Liver (tissue), 9 donors: Measurements from ENCODE around the gene CKM. TPM values are rescaled to one million over a fixed set of nuclear protein-coding genes. Genes with fewer than 3 reads are reported as not detected.

Experiments
- DNase-seq: peaks from one replicate; pipeline ENCODE4 v3.0.0-alpha.2; 2017; ENCODE audit warnings: low spot score
- H3K27ac ChIP-seq, 2 donors: one replicate each; pipeline ENCODE4 v1.7.0; 2013; ENCODE audit warnings: inconsistent platforms in 2 of 2, low read length in 2 of 2, control low read depth in 1 of 2, low read depth in 1 of 2, mild to moderate bottlenecking in 1 of 2
- H3K27me3 ChIP-seq, 4 donors: one replicate each; pipeline versions ENCODE4 v1.6.1 to v1.7.0; 2013; ENCODE audit warnings: low read length in 3 of 4, inconsistent platforms in 1 of 4, mild to moderate bottlenecking in 1 of 4, moderate library complexity in 1 of 4; ENCODE audit not compliant: control insufficient read depth in 4 of 4, insufficient read depth in 4 of 4
- H3K36me3 ChIP-seq, 4 donors: one replicate each; pipeline versions ENCODE4 v1.6.1 to v1.7.0; 2013; ENCODE audit warnings: low read length in 3 of 4, mild to moderate bottlenecking in 3 of 4, low read depth in 1 of 4, moderate library complexity in 1 of 4; ENCODE audit not compliant: control insufficient read depth in 4 of 4, insufficient read depth in 3 of 4
- H3K4me1 ChIP-seq, 4 donors: one replicate each; pipeline versions ENCODE4 v1.6.1 to v1.7.0; 2013; ENCODE audit warnings: low read length in 3 of 4, mild to moderate bottlenecking in 3 of 4, moderate library complexity in 1 of 4; ENCODE audit not compliant: control insufficient read depth in 4 of 4, insufficient read depth in 4 of 4
- H3K4me3 ChIP-seq, 3 donors: one replicate each; pipeline versions ENCODE4 v1.6.1 to v1.7.0; 2013; ENCODE audit warnings: low read length in 3 of 3, control low read depth in 1 of 3, low read depth in 1 of 3, mild to moderate bottlenecking in 1 of 3
- H3K9ac ChIP-seq, 2 donors: one replicate each; pipeline ENCODE4 v1.7.0; 2013; ENCODE audit warnings: low read length in 2 of 2, mild to moderate bottlenecking in 2 of 2, moderate library complexity in 2 of 2, control low read depth in 1 of 2, low read depth in 1 of 2
- H3K9me3 ChIP-seq, 4 donors: one replicate each; pipeline versions ENCODE4 v1.6.1 to v1.7.0; 2013; ENCODE audit warnings: low read length in 3 of 4; ENCODE audit not compliant: control insufficient read depth in 4 of 4
- FOXA1 ChIP-seq: IDR thresholded peaks from 2 replicates; pipeline ENCODE4 v1.6.1; 2016; ENCODE audit warnings: antibody characterized with exemption
- FOXA2 ChIP-seq: IDR thresholded peaks from 2 replicates; pipeline ENCODE4 v1.6.1; 2016; ENCODE audit warnings: antibody characterized with exemption
- GABPA ChIP-seq, 2 donors: IDR thresholded peaks in 1 of 2; conservative IDR thresholded peaks in 1 of 2; 2 replicates each; pipeline ENCODE4 v1.6.1; 2016; ENCODE audit warnings: antibody characterized with exemption in 2 of 2, mild to moderate bottlenecking in 1 of 2, moderate library complexity in 1 of 2
- HNF4A ChIP-seq, 2 donors: conservative IDR thresholded peaks; 2 replicates each; pipeline ENCODE4 v1.6.1; 2016; ENCODE audit warnings: antibody characterized with exemption in 2 of 2, mild to moderate bottlenecking in 2 of 2
- HNF4G ChIP-seq: IDR thresholded peaks from 2 replicates; pipeline ENCODE4 v1.6.1; 2016; ENCODE audit warnings: antibody characterized with exemption
- JUND ChIP-seq, 2 donors: IDR thresholded peaks; 2 replicates each; pipeline ENCODE4 v1.6.1; 2016; ENCODE audit warnings: antibody characterized with exemption in 2 of 2
- MAX ChIP-seq: IDR thresholded peaks from 2 replicates; pipeline ENCODE4 v1.6.1; 2016; ENCODE audit warnings: antibody characterized with exemption
- RAD21 ChIP-seq, 2 donors: IDR thresholded peaks; 2 replicates each; pipeline ENCODE4 v1.6.1; 2016; ENCODE audit warnings: antibody characterized with exemption in 2 of 2, mild to moderate bottlenecking in 2 of 2
- RXRA ChIP-seq, 2 donors: IDR thresholded peaks; 2 replicates each; pipeline ENCODE4 v1.6.1; 2017 to 2018; ENCODE audit warnings: antibody characterized with exemption in 2 of 2, mild to moderate bottlenecking in 1 of 2
- SP1 ChIP-seq: IDR thresholded peaks from 2 replicates; pipeline ENCODE4 v1.6.1; 2018; ENCODE audit warnings: antibody characterized with exemption, mild to moderate bottlenecking
- YY1 ChIP-seq: IDR thresholded peaks from 2 replicates; pipeline ENCODE4 v1.6.1; 2016; ENCODE audit warnings: antibody characterized with exemption, mild to moderate bottlenecking
- WGBS: extraction: QIAGEN DNeasy Blood & Tissue Kit; methylation state at CpG from one replicate; pipeline ENCODE4 v1.1.7; 2013; 5-methylcytosine and 5-hydroxymethylcytosine counted together
- polyA plus RNA-seq, 2 donors: library from polyadenylated mRNA; stranded (reverse) in 1 of 2; unstranded in 1 of 2; fragments of 200-250 nt in 1 of 2; fragments of >200 nt in 1 of 2; fragmentation: Nextera tagmentation in 1 of 2; extraction: Ambion mirVana in 1 of 2; gene quantifications; one replicate each; pipeline versions ENCODE4 v1.2.1 to v1.2.3, GENCODE V29; 2013 to 2015
- total RNA-seq, 2 donors: library from RNA; depleted of rRNA; stranded (reverse); fragments of >200 nt; gene quantifications; one replicate each; pipeline ENCODE4 v1.2.3, GENCODE V29; 2014
- TF ChIP-seq, protein P1 (sequence below): IDR thresholded peaks from 2 replicates; pipeline ENCODE4 v1.6.1; 2016; ENCODE audit warnings: antibody characterized with exemption
- TF ChIP-seq, protein P2 (sequence below): IDR thresholded peaks from 2 replicates; pipeline ENCODE4 v1.6.1; 2016; ENCODE audit warnings: antibody characterized with exemption
- TF ChIP-seq, protein P3 (sequence below): IDR thresholded peaks from 2 replicates; pipeline ENCODE4 v1.6.1; 2016; ENCODE audit warnings: antibody characterized with exemption, mild to moderate bottlenecking
- donor health status: healthy.
- donor health status: healthy.
- donor health status: healthy.
- donor health status: healthy.
- donor health status: healthy.

CKM gene
- total RNA-seq (under 1 TPM; 0.17 to 0.37 TPM), polyA plus RNA-seq (under 1 TPM in 1 of 2 donors, not detected in 1; 0.05 TPM)

- Histone ChIP-seq H3K36me3 (no peaks in the 10 kb centered on the region), H3K9me3 (no peaks in the 10 kb centered on the region), H3K27ac (no peak within 1 kb of the TSS), H3K4me3 (peak within 1 kb of the TSS in 1 of 3 donors; percentile 22), H3K4me1 (peaks cover 2 to 12% (median 10%) of the 10 kb centered on the region in 4 donors), H3K9ac (no peak within 1 kb of the TSS), H3K27me3 (peaks cover 0 to 3% (median 0%) of the 10 kb centered on the region in 4 donors)
- no peak for DNase-seq
- WGBS, result 75% methylated on average over 15 of the region's 15 CpGs
- no peak for TF ChIP-seq RAD21 (IDR thresholded peaks at IDR 0.05)
- TF ChIP-seq, protein P1, sequence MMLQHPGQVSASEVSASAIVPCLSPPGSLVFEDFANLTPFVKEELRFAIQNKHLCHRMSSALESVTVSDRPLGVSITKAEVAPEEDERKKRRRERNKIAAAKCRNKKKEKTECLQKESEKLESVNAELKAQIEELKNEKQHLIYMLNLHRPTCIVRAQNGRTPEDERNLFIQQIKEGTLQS, result no peak
- no peak for TF ChIP-seq GABPA (IDR thresholded peaks at IDR 0.05 in 1 of 2, conservative IDR thresholded peaks at IDR 0.05 in 1 of 2)
- TF ChIP-seq, protein P2, sequence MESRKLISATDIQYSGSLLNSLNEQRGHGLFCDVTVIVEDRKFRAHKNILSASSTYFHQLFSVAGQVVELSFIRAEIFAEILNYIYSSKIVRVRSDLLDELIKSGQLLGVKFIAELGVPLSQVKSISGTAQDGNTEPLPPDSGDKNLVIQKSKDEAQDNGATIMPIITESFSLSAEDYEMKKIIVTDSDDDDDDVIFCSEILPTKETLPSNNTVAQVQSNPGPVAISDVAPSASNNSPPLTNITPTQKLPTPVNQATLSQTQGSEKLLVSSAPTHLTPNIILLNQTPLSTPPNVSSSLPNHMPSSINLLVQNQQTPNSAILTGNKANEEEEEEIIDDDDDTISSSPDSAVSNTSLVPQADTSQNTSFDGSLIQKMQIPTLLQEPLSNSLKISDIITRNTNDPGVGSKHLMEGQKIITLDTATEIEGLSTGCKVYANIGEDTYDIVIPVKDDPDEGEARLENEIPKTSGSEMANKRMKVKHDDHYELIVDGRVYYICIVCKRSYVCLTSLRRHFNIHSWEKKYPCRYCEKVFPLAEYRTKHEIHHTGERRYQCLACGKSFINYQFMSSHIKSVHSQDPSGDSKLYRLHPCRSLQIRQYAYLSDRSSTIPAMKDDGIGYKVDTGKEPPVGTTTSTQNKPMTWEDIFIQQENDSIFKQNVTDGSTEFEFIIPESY, result no peak
- TF ChIP-seq SP1, result no peak
- no peak for TF ChIP-seq RXRA (IDR thresholded peaks at IDR 0.05)
- no peak for TF ChIP-seq FOXA1
- TF ChIP-seq YY1, result no peak
Observed at GRCh38 chr19:45322744-45323281, at the start of gene CKM. Gene CKM (minus strand): TSS chr19:45322875. CDS start chr19:45319713, 3,162 bp downstream.

- peaks cover 0 to 8% (median 5%) of the 10 kb centered on the region in 4 donors for H3K4me1 ChIP-seq
- H3K9me3 ChIP-seq, result no peaks in the 10 kb centered on the region
- 5% methylated on average over 55 of the region's 55 CpGs for WGBS
- no peaks in the 10 kb centered on the region for H3K36me3 ChIP-seq
- H3K27ac ChIP-seq, result peak within 1 kb of the TSS; percentile 40 to 48
- peak within 1 kb of the TSS; percentile 83 to 93 (median 87) for H3K4me3 ChIP-seq
- no peak for TF ChIP-seq FOXA2
- TF ChIP-seq SP1, result peak; percentile 98
- TF ChIP-seq YY1, result peak; percentile 95
- no peak for TF ChIP-seq HNF4G
- peak; percentile 18 to 48 for TF ChIP-seq RXRA (IDR thresholded peaks at IDR 0.05)
- TF ChIP-seq, protein P3, sequence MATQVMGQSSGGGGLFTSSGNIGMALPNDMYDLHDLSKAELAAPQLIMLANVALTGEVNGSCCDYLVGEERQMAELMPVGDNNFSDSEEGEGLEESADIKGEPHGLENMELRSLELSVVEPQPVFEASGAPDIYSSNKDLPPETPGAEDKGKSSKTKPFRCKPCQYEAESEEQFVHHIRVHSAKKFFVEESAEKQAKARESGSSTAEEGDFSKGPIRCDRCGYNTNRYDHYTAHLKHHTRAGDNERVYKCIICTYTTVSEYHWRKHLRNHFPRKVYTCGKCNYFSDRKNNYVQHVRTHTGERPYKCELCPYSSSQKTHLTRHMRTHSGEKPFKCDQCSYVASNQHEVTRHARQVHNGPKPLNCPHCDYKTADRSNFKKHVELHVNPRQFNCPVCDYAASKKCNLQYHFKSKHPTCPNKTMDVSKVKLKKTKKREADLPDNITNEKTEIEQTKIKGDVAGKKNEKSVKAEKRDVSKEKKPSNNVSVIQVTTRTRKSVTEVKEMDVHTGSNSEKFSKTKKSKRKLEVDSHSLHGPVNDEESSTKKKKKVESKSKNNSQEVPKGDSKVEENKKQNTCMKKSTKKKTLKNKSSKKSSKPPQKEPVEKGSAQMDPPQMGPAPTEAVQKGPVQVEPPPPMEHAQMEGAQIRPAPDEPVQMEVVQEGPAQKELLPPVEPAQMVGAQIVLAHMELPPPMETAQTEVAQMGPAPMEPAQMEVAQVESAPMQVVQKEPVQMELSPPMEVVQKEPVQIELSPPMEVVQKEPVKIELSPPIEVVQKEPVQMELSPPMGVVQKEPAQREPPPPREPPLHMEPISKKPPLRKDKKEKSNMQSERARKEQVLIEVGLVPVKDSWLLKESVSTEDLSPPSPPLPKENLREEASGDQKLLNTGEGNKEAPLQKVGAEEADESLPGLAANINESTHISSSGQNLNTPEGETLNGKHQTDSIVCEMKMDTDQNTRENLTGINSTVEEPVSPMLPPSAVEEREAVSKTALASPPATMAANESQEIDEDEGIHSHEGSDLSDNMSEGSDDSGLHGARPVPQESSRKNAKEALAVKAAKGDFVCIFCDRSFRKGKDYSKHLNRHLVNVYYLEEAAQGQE, result no peak
- peak in 1 of 2 donors; percentile 13 for TF ChIP-seq JUND (IDR thresholded peaks at IDR 0.05)
- TF ChIP-seq MAX, result no peak
- peak in 1 of 2 donors; percentile 53 for TF ChIP-seq HNF4A (conservative IDR thresholded peaks at IDR 0.05)
- no peak for TF ChIP-seq FOXA1
- peak in 1 of 2 donors; percentile 40 for TF ChIP-seq GABPA (IDR thresholded peaks at IDR 0.05 in 1 of 2, conservative IDR thresholded peaks at IDR 0.05 in 1 of 2)
- no peaks in the 10 kb centered on the region for H3K27me3 ChIP-seq
- peak within 1 kb of the TSS in 1 of 2 donors; percentile 29 for H3K9ac ChIP-seq
- peak; percentile 100 for DNase-seq
Observed at GRCh38 chr19:45370410-45371204, 47.9 kb upstream of the CKM start, which contains the start of gene ERCC2. Gene ERCC2 (minus strand): TSS chr19:45370573. CDS start chr19:45370540, 33 bp downstream.
